Adrenal gland (tissue), 12 donors: ENCODE measurements around the gene SCARF2. TPM values are rescaled to one million over a fixed set of nuclear protein-coding genes. Genes with fewer than 3 reads are reported as not detected.
"Not testable (repeated sequence)": the region's sequence is repeated elsewhere in the genome, so short reads cannot be mapped to it uniquely, and the experiment has no call there.

Source experiments
- DNase-seq, 7 donors: peaks; one replicate each; pipeline ENCODE4 v3.0.0-alpha.2; 2019 to 2020
- H3K27ac ChIP-seq, 5 donors: fragments of 200-600 bp; sonication (generic) in 4 of 5; 1 replicate in 3 of 5; 2 replicates in 2 of 5; pipeline versions ENCODE4 v1.5.1 to v1.8.0; 2016 to 2020; ENCODE audit warnings: mild to moderate bottlenecking in 1 of 5
- H3K27me3 ChIP-seq: fragments of 200-600 bp; 2 replicates; pipeline ENCODE4 v1.8.0; 2021
- H3K36me3 ChIP-seq, 2 donors: fragments of 200-600 bp; replicated peaks in 1 of 2; 1 replicate in 1 of 2; 2 replicates in 1 of 2; pipeline versions ENCODE4 v1.5.1 to v1.8.0; 2018 to 2022
- H3K4me1 ChIP-seq, 2 donors: fragments of 200-600 bp; replicated peaks in 1 of 2; 1 replicate in 1 of 2; 2 replicates in 1 of 2; pipeline versions ENCODE4 v1.5.1 to v1.8.0; 2018 to 2021
- H3K4me3 ChIP-seq, 4 donors: fragments of 200-600 bp; sonication (generic) in 3 of 4; one replicate each; pipeline ENCODE4 v1.5.1; 2016 to 2018
- H3K9me3 ChIP-seq, 3 donors: fragments of 200-600 bp; sonication (generic) in 1 of 3; replicated peaks in 1 of 3; 1 replicate in 2 of 3; 2 replicates in 1 of 3; pipeline versions ENCODE4 v1.5.1 to v1.8.0; 2016 to 2021
- POLR2A ChIP-seq, 2 donors: fragments of 450-650 bp; IDR thresholded peaks; one replicate each; pipeline ENCODE4 v1.6.1; 2017; ENCODE audit warnings: antibody characterized with exemption in 2 of 2, mild to moderate bottlenecking in 2 of 2, moderate library complexity in 1 of 2
- WGBS, 4 donors: extraction: QIAGEN DNeasy Blood & Tissue Kit in 2 of 4; methylation state at CpG; one replicate each; pipeline versions ENCODE4 v1.1.5 to v1.1.7; 2013 to 2017; 5-methylcytosine and 5-hydroxymethylcytosine counted together
- intact Hi-C, 2 donors: fragments of 100-400 bp; cut with DNase I; formaldehyde crosslinking; loops; one replicate each; pipeline versions ENCODE4 v1.14.1 to v1.15.0; 2022 to 2023
- polyA plus RNA-seq, 3 donors: library from polyadenylated mRNA; stranded (reverse); fragments of 200-250 nt in 2 of 3; fragments of 350-450 nt in 1 of 3; fragmentation: Illumina TruSeq in 1 of 3; extraction: RNeasy Lipid Tissue Mini Kit (QIAGEN cat#74804) in 1 of 3; gene quantifications; one replicate each; pipeline ENCODE4 v1.2.3, GENCODE V29; 2013 to 2014
- total RNA-seq, 9 donors: library from RNA; depleted of rRNA in 4 of 9; stranded (reverse); fragments of >200 nt in 4 of 9; fragments of 120-200 nt in 1 of 9; fragmentation: NEBNext Ultra II Directional in 1 of 9; extraction: Animal tissue kit (Norgen Biotek cat#: 25700) in 1 of 9; gene quantifications; one replicate each; pipeline versions ENCODE4 v1.1.0 to v1.2.4, GENCODE V29; 2013 to 2023
- TF ChIP-seq, protein P1 (sequence below), 6 experiments: fragments of 450-650 bp in 4 of 6; fragments of 200-600 bp in 2 of 6; sonication (generic) in 1 of 6; IDR thresholded peaks; 1 replicate in 5 of 6; 2 replicates in 1 of 6; pipeline versions ENCODE4 v1.5.1 to v1.8.0; 2016 to 2021; ENCODE audit warnings: antibody characterized with exemption in 6 of 6, mild to moderate bottlenecking in 2 of 6, moderate library complexity in 1 of 6
- donor health status: healthy with polysubstance abuse.
- donor health status: Bipolar disorder and iron deficiency.
- donor health status: DM: yes; HTN: yes; CAD: no.
- donor health status: DM: no; HTN: no; CAD: no.
- donor health status: DM: no; HTN: no; CAD: no.
- donor health status: DM: yes; HTN: yes; CAD: no.

The SCARF2 gene
- total and polyA plus RNA-seq, 12 donors, result 0.92 to 45.3 (median 7.4) TPM

- Histone ChIP-seq H3K4me1 (no peaks in the 10 kb centered on the region), H3K36me3 (peaks cover 0 to 6% of the 10 kb centered on the region in 2 donors), H3K27ac (no peak overlapping the region), H3K27me3 (no peaks in the 10 kb centered on the region), H3K4me3 (no peak overlapping the region), H3K9me3 (no peaks in the 10 kb centered on the region)
- no peak for DNase-seq
- 95 to 99% (median 98%) methylated on average over 12 to 14 of the region's 14 CpGs for WGBS, 4 donors
- intact Hi-C loops, result loop anchor here in 1 of 2 donors (10.0 kb wide), 1 partner anchor 49 kb away; the partner anchor contains the start of gene SCARF2
- TF ChIP-seq, protein P1, sequence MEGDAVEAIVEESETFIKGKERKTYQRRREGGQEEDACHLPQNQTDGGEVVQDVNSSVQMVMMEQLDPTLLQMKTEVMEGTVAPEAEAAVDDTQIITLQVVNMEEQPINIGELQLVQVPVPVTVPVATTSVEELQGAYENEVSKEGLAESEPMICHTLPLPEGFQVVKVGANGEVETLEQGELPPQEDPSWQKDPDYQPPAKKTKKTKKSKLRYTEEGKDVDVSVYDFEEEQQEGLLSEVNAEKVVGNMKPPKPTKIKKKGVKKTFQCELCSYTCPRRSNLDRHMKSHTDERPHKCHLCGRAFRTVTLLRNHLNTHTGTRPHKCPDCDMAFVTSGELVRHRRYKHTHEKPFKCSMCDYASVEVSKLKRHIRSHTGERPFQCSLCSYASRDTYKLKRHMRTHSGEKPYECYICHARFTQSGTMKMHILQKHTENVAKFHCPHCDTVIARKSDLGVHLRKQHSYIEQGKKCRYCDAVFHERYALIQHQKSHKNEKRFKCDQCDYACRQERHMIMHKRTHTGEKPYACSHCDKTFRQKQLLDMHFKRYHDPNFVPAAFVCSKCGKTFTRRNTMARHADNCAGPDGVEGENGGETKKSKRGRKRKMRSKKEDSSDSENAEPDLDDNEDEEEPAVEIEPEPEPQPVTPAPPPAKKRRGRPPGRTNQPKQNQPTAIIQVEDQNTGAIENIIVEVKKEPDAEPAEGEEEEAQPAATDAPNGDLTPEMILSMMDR (IDR thresholded peaks at IDR 0.05), result no peak
- no peak for TF ChIP-seq POLR2A (IDR thresholded peaks at IDR 0.05)
Observed at GRCh38 chr22:20483771-20484170, 46.1 kb upstream of the SCARF2 start.

- WGBS, 4 donors, result 96 to 99% (median 97%) methylated on average over 4 to 7 of the region's 7 CpGs
Observed at GRCh38 chr22:20483143-20483506, 45.5 kb upstream of the SCARF2 start.

DNA sequence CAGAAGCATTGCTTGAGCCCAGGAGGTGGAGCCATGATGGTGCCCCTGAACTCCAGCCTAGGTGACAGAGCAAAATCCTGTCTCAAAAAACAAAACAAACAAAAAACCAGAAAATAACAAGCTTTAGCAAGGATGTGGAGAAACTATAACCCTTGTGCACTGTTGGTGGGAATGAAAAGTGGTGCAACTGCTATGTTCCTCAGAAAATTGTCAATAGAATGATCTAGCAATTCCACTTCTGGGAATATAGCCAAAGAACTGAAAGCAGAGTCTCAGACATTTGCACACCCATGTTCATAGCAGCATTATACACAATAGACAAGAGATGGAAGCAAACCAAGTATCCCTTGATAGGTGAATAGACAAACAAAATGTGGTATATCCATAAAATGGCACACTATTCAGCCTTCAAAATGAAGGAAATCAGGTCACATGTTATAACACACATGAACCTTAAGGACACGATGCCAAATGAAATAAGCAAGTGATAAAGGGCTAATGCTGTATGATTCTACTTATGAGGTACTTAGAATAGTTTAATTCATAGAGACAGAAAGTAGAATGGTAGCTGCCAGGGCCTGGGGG is 42.1 kb upstream of the SCARF2 start:
- no peaks in the 10 kb centered on the region for H3K4me1 ChIP-seq
- TF ChIP-seq, protein P1 (IDR thresholded peaks at IDR 0.05), result no peak
- TF ChIP-seq POLR2A (IDR thresholded peaks at IDR 0.05), result no peak
- WGBS, 4 donors, result 97 to 100% (median 99%) methylated on average over 1 of the region's 1 CpG
- no peak overlapping the region for H3K4me3 ChIP-seq
- peaks cover 0 to 6% of the 10 kb centered on the region in 2 donors for H3K36me3 ChIP-seq
- H3K27ac ChIP-seq, result no peak overlapping the region
- no peaks in the 10 kb centered on the region for H3K27me3 ChIP-seq
- DNase-seq, result no peak
- no peaks in the 10 kb centered on the region for H3K9me3 ChIP-seq
- intact Hi-C loops, result loop anchor here in 1 of 2 donors (10.0 kb wide), 1 partner anchor 45 kb away; the partner anchor contains the start of gene SCARF2

More at GRCh38 chr22:20483143-20483506, 45.5 kb upstream of the SCARF2 start:
- H3K27me3 ChIP-seq, H3K27ac ChIP-seq, H3K4me1 ChIP-seq, H3K36me3 ChIP-seq, DNase-seq, H3K4me3 ChIP-seq, H3K9me3 ChIP-seq: not testable (repeated sequence)
- intact Hi-C loops, result loop anchor here in 1 of 2 donors (10.0 kb wide), 1 partner anchor 48 kb away; the partner anchor contains the start of gene SCARF2

GRCh38 chr22:20478059-20478458 is 40.4 kb upstream of the SCARF2 start:
- H3K27ac ChIP-seq, DNase-seq, H3K36me3 ChIP-seq, H3K4me3 ChIP-seq, H3K27me3 ChIP-seq, H3K9me3 ChIP-seq, H3K4me1 ChIP-seq, intact Hi-C loops: not testable (repeated sequence)
- 95 to 98% (median 96%) methylated on average over 6 of the region's 6 CpGs for WGBS, 4 donors

DNA sequence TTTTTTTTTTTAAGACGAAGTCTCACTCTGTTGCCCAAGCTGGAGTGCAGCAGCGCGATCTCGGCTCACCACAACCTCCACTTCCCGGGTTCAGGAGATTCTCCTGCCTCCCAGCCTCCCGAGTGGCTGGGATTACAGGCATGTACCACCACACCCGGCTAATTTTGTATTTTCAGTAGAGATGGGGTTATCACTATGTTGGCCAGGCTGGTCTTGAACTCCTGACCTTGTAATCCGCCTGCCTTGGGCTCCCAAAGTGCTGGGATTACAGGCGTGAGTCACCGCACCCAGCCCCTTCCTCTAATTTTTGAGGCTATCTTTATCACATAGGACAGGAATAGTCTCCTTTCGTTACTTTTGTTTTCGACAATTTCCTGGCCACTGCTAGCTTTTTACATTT is 37.9 kb upstream of the SCARF2 start:
- H3K27me3 ChIP-seq, H3K9me3 ChIP-seq, H3K27ac ChIP-seq, intact Hi-C loops, H3K4me3 ChIP-seq, H3K4me1 ChIP-seq, DNase-seq, H3K36me3 ChIP-seq: not testable (repeated sequence)
- 88 to 95% (median 91%) methylated on average over 12 of the region's 12 CpGs for WGBS, 4 donors

DNA sequence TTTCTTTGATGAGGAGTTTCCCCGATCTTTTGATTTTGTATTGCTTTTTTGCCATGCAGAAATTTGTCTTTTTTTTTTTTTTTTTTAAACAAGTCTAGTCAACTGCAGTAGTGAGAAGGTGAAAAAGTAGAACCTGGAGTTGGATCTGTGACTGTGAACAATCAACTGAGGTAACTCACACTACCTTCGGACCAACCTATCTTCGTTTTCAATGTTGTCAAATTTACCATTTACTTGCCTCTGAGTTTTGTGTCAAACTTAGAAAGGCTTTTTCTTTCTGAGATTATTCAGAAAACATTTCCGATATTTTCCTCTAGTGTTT is 37.5 kb upstream of the SCARF2 start:
- Histone ChIP-seq H3K27me3 (no peaks in the 10 kb centered on the region), H3K4me3 (no peak overlapping the region), H3K36me3 (peaks cover 0 to 5% of the 10 kb centered on the region in 2 donors), H3K9me3 (no peaks in the 10 kb centered on the region), H3K4me1 (no peaks in the 10 kb centered on the region), H3K27ac (no peak overlapping the region)
- DNase-seq, result no peak
- intact Hi-C loops, result no loop called here
- no peak for TF ChIP-seq POLR2A (IDR thresholded peaks at IDR 0.05)
- TF ChIP-seq, protein P1 (IDR thresholded peaks at IDR 0.05), result no peak
- WGBS, 4 donors, result 91 to 97% (median 96%) methylated on average over 4 of the region's 4 CpGs
